Measurements from ENCODE around the gene PPARG. TPM values are rescaled to one million over a fixed set of nuclear protein-coding genes. Genes with fewer than 3 reads are reported as not detected.

The PPARG gene
- total RNA-seq, 2 donors from 2014 or later = 7.0 to 12.9 TPM

GRCh38 chr3:12394569-12395271 lies 105.8 kb downstream of the PPARG start:
- Histone ChIP-seq H3K27ac (no peak overlapping the region), H3K4me1 (replicated peaks) (no peaks in the 10 kb centered on the region), H3K36me3 (no peaks in the 10 kb centered on the region), H3K4me3 (no peak overlapping the region), H3K9me3 (no peaks in the 10 kb centered on the region), H3K27me3 (replicated peaks; ENCODE audit: insufficient read depth) (no peaks in the 10 kb centered on the region)
- intact Hi-C loops (cut with DNase I) = no loop called here
- TF ChIP-seq POLR2AphosphoS5 (IDR thresholded peaks at IDR 0.05) (no peak), POLR2A (IDR thresholded peaks at IDR 0.05) (no peak)
- TF ChIP-seq, protein P1, sequence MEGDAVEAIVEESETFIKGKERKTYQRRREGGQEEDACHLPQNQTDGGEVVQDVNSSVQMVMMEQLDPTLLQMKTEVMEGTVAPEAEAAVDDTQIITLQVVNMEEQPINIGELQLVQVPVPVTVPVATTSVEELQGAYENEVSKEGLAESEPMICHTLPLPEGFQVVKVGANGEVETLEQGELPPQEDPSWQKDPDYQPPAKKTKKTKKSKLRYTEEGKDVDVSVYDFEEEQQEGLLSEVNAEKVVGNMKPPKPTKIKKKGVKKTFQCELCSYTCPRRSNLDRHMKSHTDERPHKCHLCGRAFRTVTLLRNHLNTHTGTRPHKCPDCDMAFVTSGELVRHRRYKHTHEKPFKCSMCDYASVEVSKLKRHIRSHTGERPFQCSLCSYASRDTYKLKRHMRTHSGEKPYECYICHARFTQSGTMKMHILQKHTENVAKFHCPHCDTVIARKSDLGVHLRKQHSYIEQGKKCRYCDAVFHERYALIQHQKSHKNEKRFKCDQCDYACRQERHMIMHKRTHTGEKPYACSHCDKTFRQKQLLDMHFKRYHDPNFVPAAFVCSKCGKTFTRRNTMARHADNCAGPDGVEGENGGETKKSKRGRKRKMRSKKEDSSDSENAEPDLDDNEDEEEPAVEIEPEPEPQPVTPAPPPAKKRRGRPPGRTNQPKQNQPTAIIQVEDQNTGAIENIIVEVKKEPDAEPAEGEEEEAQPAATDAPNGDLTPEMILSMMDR (IDR thresholded peaks at IDR 0.05) = no peak
- WGBS = 89% methylated on average over 4 of the region's 4 CpGs
- no peak for DNase-seq (ENCODE audit: low spot score)

- TF ChIP-seq, protein P1 (IDR thresholded peaks at IDR 0.05) = no peak
- no peak for TF ChIP-seq POLR2A (IDR thresholded peaks at IDR 0.05)
- TF ChIP-seq POLR2AphosphoS5 (IDR thresholded peaks at IDR 0.05) = no peak
- Histone ChIP-seq H3K36me3 (no peaks in the 10 kb centered on the region), H3K27ac (no peak overlapping the region), H3K4me3 (no peak overlapping the region), H3K9me3 (no peaks in the 10 kb centered on the region), H3K27me3 (replicated peaks; ENCODE audit: insufficient read depth) (no peaks in the 10 kb centered on the region), H3K4me1 (replicated peaks) (no peaks in the 10 kb centered on the region)
- 91% methylated on average over 5 of the region's 5 CpGs for WGBS
- no peak for DNase-seq (ENCODE audit: low spot score)
- intact Hi-C loops (cut with DNase I) = no loop called here
Observed at GRCh38 chr3:12395349-12396012, 106.6 kb downstream of the PPARG start.

DNA sequence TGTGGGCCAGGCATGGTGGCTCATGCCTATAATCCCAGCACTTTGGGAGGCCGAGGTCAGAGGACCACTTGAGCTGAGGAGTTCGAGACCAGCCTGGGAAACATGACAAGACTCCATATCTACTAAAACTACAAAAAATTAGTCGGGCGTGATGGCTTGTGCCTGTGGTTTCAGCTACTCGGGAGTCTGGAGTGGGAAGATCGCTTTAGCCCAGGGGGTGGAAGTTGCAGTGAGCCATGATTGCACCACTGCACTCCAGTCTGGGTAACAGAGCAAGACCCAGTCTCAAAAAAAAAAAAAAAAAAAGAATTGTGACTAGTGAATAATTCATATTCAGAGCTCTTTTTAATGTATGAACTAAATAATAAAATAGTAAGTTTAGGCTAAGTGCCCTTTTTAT lies 107.6 kb downstream of the PPARG start:
- intact Hi-C loops (cut with DNase I) = no loop called here
- WGBS = 78% methylated on average over 6 of the region's 6 CpGs
- Histone ChIP-seq H3K9me3 (no peaks in the 10 kb centered on the region), H3K27me3 (replicated peaks; ENCODE audit: insufficient read depth) (no peaks in the 10 kb centered on the region), H3K4me1 (replicated peaks) (no peaks in the 10 kb centered on the region), H3K27ac (no peak overlapping the region), H3K4me3 (no peak overlapping the region), H3K36me3 (no peaks in the 10 kb centered on the region)
- TF ChIP-seq, protein P1 (IDR thresholded peaks at IDR 0.05) = no peak
- TF ChIP-seq POLR2A (IDR thresholded peaks at IDR 0.05) = no peak
- no peak for TF ChIP-seq POLR2AphosphoS5 (IDR thresholded peaks at IDR 0.05)
- no peak for DNase-seq (ENCODE audit: low spot score)

DNA sequence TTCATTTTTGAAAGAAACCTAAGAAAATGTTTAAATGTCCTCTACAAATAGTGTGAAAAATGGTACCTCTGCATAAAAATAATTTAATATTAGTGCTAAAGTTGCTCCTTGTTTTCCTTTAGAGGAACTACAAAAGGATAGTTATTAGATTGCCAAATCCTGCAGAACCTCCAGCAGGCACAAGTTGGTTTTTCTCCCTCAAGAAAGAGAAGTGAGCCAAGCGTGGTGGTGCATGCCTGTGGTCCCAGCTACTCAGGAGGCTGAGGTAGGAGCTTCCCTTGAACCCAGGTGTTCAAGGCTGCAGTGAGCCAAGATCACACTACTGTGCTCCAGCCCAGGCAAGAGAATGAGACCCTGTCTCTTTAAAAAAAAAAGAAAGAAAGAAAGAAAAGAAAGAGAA lies 110.4 kb downstream of the PPARG start:
- H3K27me3 ChIP-seq (replicated peaks; ENCODE audit: insufficient read depth) = no peaks in the 10 kb centered on the region
- DNase-seq (ENCODE audit: low spot score) = no peak
- H3K27ac ChIP-seq = no peak overlapping the region
- no peak overlapping the region for H3K4me3 ChIP-seq
- H3K36me3 ChIP-seq = no peaks in the 10 kb centered on the region
- WGBS = 78% methylated on average over 1 of the region's 1 CpG
- TF ChIP-seq POLR2AphosphoS5 (IDR thresholded peaks at IDR 0.05) (no peak), POLR2A (IDR thresholded peaks at IDR 0.05) (no peak)
- TF ChIP-seq, protein P1 (IDR thresholded peaks at IDR 0.05) = no peak
- no peaks in the 10 kb centered on the region for H3K4me1 ChIP-seq (replicated peaks)
- intact Hi-C loops (cut with DNase I) = no loop called here
- no peaks in the 10 kb centered on the region for H3K9me3 ChIP-seq
